LoVo (cell line): ENCODE results near the gene MTM1.

Experiments
- DNase-seq: peaks from one replicate; pipeline ENCODE4 v3.0.0-alpha.2; 2016; ENCODE audit warnings: low spot score

MTM1 gene

DNA sequence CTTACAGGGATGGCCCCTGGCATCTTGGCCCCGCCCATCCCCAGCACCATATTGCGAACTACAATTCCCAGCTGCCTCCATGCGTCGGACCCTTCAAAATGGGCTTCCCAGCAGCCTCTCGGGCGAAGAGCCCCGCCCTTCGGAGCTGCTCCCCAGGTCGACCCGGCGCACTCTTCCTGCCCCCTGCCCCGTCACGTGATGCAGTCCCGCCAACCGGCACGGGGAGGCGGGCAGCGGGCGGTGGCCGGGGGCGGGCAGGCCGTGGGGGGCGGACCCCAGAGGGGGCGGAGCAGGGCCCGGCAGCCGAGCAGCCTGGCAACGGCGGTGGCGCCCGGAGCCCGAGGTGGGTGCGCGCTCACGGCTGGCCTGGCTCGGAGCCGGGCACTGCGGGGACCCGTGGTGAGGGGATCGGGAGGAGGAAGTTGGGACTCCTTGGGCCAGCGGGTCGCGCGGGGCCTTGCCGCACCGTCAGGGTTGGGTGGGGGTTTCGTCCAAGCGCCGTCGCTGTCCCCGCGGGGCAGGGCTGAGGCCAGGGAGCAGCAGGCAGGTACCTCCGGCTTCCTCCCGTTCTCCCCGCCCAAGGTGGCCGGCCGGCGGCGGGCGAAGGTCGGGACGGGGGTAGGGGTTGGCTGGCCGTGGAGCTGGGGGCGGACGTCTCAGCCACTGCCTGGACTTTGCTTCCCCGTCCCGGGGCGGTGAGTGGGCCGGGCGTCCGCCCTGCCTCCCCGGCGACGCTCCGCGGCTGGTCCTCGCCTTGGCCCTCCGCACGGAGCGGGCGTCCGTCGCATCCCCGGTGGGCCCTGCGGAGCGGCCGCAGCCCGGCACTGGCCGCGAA is at the start of gene MTM1:
Gene MTM1, plus strand, starts transcription at position 302 of the 835 bp plus-strand sequence. CDS start 23,994 bp downstream, outside the sequence.
- DNase-seq: peak; percentile 91

DNA sequence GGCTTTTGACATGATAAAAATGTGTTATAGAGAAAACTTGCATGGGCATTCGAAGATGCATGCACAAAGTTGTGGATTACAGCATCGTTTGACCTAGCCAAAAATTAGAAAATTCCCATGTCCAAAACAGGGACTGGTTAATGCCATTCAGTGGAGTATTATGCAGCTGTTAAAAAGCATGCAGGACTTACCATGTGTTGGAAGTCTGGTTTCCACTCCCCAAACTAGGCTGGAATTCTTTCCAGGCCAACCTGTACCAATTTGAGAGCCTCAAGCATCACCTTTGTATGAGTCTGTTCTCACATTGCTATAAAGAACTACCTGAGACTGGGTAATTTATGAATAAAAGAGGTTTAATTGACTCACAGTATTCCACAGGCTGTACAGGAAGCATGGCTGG is 45.9 kb upstream of the MTM1 start:
- DNase-seq: no peak

DNA sequence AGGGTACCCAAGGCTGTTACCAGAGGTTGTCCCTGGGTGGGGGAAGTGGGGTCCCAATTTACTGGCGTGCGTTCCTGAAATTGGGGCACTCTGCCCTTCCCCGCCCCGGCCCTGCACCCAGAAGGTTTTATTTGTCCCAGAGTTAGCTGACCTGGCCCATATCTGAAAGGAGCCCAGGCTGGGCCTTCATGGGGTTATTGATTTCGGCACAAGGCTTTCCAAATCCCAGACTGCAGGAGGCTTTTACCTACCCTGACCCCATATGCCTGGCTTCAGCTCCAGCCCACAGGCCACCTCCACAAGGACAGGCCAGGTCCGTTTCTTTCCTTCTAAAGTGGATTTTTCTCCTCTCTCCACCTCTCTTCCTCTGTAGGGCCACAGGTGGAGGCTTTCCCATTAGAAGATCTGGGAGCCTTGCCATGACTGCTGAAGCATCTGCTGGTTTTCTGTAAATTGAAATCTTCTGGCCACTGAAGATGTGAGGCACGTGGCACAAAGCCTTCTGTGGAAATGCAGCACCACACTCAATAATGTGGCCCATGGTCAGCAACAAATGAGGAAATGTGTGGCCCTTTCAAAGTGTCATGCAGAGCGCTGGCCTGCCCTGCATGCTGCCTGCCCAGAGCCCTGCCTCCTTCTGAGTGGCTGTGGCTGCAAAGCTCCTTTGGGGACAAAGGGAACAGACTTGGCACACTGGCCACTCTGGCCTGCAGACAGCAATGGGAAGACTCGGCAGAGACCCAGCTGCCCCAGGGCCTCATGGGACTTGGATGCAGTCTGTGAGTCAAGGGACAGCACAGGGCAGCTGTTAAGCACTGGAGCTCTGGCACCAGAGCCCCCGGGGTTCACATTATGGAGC is 43.1 kb upstream of the MTM1 start:
- DNase-seq: no peak

DNA sequence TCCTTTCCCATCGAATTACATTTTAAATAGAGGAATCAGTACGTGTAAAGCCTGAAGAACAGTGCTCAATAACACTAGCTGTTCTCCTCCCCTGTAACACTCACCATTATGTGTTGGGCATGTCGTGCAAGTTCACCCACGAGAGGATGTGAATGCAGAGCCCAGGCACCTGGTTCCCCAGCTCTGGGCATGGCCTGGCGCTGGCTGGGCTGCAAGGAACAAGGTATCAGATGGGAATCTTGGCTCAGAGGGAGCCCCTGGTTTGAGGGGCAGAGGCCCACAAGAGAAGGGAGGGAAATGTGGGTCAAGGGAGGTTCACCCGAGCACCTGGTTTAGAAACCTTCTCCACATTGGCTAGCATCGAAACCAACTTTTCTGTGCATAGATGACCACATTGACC is 41.7 kb upstream of the MTM1 start:
- DNase-seq: no peak

DNA sequence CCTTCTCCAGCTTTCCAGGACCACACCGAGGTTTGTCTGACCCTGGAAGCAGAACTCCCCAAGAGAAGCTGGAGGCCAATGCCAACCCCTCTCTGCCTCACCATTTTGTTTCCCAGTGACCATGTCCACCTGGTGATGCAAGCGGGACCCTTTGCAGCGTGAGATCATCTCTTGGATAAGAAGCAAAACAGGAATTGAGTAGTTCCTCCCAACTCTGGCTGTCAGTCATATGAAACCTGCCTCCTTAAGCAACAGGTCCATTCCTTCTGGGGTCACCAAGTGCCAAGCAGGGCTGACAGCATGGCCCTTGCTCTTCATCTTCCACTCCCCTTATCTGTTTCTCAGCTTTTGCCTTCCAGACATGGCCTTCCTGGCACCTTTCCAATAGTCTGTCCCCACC is 41.3 kb upstream of the MTM1 start:
- DNase-seq: no peak

DNA sequence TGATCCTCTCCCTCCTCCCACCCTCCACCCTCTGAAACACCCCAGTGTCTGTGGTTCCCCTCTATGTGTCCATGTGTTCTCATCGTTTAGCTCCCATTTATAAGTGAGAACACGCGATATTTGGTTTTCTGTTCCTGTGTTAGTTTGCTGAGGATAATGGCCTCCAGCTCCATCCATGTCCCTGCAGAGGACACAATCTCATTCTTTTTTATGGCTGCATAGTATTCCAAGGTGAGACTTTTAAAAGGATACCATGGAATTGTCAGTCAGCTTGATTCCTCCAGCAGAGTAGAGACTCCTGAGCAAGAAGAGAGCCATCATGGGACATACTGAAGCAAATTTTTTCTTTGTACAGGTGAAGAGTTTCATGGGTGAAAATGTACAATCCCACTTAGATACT is 38.8 kb upstream of the MTM1 start:
- no peak for DNase-seq

DNA sequence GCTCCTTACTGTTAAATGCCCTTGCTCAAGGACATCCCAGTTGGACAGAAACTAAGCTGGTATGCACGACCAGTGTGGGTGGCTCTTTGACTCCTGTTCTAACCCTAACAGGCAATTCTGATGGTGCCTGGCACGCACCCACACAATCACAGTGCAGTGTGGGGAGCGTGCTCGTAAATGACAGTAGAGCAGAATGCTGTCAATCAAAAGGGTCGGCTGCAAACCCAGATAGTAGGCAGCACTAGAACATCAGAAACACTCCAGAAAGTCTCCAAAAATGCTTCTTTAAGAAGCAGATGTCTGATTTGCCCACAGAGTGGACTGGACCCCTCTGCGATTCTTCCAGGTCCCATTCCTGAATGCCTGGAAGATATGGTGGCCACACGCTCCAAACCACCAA is 37.6 kb upstream of the MTM1 start:
- DNase-seq: no peak

DNA sequence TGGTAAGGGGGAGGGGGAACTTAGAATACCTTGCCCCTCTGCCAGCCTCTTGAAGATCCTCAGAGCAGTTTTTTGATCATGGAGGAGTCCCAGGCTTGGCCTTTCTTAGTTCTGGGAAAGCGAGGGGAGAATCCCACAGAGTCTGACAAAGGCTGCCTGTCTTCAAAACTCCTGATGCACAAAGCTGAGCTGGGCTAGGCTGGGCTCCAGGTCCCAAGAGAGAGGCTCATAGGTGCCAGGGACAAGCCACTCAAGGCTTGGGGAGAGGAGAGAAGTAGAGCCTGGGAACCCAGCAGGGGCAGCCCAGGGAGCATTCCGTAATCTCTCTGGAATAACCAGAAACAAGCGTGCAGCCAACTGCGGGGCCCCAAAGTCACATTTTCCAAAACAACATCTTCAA is 37.0 kb upstream of the MTM1 start:
- DNase-seq: no peak

DNA sequence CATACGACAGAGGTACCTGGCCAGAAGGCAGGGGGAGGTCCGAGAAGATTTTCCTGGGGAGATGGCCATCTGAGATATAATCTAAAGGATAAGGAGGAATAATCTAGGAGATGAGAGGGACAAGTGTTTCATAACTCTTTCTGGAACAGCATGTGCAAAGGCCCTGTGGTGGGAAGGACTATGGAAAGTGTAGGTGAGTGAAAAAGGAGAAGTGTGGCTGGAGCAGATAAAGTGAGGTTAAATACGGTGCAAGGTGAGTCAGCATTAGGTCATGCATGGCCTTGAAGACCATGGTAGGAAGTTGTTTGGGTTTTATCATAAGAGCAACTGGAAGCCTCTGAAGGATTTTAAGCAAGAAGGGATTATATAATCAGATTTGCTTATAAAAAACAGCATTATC is 34.6 kb upstream of the MTM1 start:
- DNase-seq: no peak

DNA sequence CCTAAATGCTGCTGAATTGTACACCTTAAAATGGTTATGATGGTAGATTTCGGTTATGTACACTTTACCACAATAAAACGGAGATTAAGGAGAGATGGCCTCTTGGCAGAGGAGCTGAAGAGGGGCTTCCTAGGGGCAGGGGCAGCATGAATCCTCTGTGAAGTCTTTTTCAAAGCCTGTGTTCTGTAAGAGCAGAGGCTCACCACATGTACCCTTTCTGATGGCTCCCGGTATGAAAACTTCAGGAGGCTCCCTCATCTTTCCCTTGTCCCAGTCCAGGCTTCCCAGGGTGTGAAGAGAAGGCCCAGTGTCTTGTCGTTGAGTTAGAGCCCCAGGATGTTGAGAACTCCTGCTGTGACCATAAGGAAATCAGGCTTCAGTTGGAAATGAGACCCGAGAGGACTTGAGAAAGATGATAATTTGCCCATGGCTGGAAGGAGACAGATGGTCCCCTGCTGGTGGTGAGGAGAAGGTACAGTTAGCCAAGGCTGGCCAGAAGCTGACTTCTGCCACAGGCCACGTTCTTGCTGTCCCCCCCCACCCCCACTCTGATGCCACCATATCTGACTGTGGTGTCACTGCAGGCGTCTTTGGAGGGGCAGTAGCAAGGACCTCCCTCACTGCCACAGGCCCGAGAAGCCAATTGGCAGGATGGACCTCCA is 31.8 kb upstream of the MTM1 start:
- DNase-seq: no peak

DNA sequence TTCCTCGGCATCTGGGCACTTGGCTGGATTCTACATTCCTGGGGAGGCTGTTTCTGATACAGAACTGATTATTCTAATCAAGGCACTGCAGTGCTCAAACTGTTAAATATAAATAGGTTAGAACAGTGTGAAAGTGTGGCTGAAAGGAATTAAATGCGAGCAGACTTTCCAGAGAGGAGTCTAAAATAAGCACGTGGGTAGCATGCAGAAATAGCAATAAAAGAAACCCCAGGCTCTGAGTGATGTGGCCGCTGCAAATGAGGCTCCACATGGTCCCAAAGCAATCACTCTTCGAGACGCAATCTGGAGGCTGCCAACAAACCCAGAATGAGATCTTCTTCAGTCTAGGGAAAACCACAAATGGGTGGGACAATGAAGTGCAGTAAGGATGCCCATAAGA is 30.6 kb upstream of the MTM1 start:
- DNase-seq: no peak

DNA sequence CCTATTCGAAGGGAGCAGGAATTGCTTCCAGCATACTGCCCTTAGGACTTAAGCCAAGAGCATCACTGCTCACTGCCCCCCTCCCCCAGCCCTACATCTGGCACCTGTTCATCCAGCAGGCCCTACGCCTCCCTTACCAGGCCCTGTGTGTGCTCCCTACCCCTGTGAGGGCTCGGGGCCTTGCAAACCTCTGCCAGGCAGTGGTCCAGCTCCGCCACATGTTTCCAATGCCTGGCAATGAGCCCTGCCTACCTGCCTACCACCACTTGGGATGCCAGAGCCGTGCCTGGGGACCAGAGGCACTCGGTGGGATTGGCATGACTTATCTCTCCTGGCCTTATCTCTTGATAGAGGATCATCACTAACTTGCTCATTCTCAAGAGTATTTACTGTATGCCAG is 27.5 kb upstream of the MTM1 start:
- no peak for DNase-seq

DNA sequence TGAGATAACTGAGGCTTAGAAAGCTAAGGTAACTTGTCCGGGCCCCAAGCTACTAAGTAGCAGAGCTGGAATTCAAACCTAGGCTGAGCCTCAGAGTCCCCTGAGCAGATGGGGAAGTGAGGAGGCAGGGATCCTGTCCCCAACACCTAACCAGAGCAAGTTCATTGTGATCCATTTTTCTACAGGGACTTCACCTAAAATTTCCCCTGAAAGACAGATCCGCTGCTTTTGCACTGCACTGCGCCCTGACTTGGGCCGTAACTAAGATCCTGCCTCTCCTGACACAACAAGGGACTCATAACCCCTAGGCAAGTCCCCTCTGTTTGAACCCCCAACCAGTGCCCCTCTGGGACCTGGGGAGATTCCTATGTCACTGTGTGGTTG is 25.6 kb upstream of the MTM1 start:
- no peak for DNase-seq

DNA sequence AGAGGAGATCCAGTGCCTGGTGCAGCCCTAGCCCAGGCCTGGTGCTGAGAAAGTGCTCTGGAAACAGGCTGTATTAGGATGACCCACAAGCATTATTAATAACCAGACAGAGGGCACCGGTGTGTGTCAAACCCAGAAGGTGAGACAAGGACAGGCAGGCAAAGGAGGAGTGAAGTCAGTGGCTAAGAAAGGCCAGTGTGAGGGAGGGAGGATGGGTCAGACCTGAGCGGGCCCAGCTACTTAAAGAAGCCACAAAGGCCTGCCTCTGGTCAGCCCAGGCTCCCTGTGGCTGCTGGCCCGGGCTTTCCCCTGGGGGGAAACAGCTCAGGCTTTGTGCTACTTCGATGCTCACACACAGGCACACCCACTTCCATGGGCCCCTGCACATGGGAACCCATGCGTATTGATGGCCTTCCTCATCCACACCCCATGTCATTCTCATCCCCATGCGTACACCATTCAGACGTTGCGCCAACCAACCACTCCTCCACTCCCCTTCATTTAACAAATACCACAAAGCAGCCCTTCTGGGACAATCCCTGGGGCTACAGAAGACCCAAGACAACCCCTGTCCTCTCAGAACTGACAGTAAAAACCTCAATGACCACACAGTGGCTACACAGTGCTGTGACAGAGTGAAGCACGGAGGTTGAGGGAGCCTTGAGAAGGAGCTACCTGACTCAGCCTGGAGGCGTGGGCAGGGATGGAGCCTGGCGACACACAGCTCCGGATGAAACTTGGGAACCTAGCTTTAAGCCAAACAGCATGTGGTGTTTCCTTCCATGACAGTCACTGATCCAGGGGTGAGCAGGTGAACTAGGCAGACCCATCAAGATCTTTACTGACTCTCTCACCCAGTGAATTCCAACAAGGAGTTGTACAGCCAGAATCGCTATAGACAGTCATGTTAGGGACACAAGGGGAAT is 24.9 kb upstream of the MTM1 start:
- no peak for DNase-seq

DNA sequence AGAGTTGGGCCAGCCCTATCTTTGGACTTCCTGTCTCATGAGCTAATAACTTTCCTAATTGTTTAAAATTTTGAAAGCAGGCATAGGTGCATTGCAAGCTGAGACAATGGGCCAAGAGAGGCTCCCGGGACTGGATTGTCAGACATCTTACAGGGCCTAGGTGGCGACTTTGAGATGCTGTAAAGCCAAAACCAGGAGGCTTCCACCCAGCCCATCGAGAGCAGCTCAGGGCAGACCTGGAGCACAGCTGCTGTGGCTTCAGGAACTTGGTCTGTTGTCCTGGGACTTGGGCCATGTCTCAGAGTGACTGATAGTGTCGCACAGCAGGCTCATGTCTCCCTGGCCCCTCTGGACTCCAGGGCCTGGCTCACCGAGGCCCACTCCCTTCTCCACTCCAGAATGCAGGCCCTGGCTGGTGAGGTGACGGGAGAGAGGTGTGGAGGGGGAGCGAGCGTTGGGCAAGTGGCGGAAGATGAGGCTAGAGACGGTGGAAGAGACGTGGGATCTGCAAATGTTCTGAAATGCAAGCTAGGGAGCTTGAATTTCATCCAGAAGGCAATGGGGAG is 24.1 kb upstream of the MTM1 start:
- no peak for DNase-seq

DNA sequence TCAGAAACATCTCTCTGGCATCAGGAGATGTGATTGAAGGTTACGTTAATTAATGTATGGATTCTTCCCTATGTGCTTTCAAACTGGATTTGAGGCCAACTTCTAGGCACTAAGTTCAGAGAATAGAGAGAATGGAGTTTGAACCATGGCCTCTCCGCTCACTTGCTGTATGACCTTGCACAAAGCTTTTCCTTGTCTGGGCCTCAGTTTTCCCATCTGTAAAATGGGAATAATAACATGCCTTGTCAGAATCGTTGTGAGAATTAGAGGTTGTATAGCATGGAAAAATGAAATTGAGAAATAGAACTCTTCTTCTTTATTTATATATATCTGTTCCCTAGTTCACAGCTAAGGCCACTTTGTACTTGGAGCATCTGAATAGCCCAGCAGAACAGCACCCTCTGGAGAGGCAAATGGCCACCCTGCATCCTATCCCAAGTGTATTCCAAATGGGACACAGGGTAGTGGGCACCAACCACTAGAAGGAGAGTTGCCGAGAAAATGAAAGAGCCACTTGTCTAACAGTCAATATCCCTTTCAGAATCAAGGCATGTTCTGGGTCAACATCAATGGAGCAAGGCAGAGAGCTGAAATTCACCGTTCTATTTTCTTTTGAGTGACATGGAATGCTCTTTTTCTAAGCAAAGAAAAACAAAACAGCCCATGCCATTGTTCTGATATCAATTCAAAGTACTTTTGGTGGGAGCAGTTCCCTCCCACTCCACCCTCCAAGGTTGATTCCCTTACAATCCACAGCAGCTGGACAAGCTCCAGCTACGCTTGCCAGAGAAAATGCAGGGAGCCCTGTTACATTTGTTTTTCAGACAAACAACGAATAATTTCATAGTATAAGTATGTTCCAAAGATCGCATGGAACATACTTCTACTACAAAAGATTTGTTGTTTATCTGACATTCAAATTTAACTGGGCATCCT is 23.3 kb upstream of the MTM1 start:
- DNase-seq: no peak

DNA sequence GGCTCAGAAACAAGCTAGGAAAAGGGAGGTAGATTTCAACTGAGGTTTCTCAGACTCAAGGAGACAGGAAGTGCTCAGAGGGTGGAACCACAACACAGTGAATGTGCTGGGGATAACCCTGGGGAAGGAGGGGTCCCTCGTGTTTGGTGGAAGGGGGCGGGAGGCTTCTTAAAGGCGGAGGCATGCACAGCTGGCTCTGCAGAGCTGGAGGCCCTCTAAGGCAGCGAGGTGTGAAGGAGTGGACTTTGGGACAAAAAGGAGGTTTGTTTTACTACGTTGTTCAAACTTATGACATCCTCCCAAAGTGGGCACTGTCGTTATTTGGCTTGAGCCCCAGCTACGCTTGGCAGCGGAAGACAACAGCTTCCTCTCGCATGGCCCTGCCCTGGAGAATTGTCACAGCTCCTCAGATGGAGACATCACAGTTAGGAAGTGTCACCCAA is 21.7 kb upstream of the MTM1 start:
- no peak for DNase-seq

DNA sequence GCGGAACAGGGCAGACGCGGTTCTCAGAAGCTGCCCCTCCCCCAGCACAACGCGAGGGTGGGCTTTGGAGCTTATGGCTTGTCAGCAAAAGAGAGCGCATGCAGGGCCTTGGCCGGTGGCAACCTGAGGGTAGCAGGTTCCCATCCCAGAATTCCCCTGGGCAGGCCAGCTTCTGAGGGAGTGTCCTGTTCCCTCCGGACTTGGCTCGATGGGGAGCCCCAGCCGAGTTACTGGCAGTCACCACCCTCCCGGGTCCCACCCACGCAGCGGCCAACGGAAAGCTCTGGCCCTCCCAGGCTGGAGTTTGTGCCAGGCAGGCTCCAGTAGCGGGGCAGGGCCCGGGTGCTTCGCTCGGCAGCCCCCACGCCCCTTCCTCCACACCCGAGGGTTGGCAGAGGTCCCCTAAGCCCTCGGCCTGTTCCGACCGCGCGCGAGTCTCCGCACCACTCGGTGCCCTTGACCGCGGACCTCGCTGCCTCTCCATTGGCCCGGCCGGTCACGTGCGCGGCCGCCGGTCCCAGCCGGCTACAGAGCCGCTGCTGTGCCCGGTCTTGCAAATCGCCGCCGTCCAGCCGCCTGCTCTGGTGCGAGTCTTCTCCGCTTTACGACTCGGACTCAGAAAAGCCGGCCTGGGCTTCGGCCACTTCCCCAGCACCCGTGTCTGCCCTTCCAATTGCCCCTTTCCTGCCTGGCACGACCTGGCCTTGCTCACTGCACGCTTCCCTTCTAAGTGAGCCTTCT is 20.9 kb upstream of the MTM1 start:
- no peak for DNase-seq

DNA sequence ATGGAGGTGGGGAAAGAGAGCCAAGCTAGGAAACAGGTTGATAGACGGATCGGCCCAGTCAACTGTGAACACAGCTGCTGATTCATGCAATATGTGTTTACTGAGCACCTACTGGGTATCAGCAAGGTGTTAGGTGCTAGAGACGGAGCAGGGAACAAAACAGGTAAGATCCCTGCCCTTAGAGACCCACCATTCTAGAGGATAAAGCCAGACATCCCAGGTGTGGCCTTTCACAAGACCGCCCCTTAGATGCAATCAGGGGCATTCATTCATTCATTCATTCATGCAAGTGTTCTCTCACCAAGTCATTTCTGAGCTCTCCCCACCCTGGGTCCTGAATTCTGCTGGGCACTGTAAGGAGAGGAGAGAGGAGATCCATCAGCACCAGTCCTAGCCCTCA is 20.2 kb upstream of the MTM1 start:
- DNase-seq: no peak
